HG03280 (cell line): ENCODE measurements around the gene TTC22.

Experiments used
- ATAC-seq: cut with Tn5 transposase; IDR thresholded peaks from one replicate; pipeline ENCODE4 v1.9.1; 2021; ENCODE audit warnings: mild to moderate bottlenecking, moderate library complexity; ENCODE audit not compliant: unreplicated experiment

The TTC22 gene

GRCh38 chr1:54758678-54759348, 42.3 kb downstream of the TTC22 start:
- no peak for ATAC-seq

DNA sequence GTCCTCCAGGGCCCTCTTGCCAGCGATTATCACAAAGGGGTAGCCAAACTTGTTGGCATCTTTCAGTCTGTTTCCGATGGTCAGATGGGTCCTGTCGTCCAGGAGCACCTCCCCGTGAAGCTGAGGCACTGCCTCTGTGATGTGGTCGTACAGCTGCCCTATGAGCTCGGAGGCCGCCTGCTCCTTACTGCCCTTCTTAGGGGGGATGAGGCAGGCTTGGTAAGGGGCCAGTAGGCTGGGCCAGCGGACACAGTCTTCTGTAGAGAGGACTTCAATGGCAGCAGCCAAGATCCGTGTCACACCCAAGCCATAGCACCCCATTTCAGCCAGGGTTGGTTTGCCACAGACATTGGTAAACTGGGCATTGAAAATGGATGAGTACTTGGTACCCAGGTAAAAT, 43.3 kb downstream of the TTC22 start:
- no peak for ATAC-seq

- ATAC-seq: no peak
Observed at GRCh38 chr1:54754486-54755285, 46.4 kb downstream of the TTC22 start.

GRCh38 chr1:54754045-54754444, 47.1 kb downstream of the TTC22 start:
- ATAC-seq: no peak

DNA sequence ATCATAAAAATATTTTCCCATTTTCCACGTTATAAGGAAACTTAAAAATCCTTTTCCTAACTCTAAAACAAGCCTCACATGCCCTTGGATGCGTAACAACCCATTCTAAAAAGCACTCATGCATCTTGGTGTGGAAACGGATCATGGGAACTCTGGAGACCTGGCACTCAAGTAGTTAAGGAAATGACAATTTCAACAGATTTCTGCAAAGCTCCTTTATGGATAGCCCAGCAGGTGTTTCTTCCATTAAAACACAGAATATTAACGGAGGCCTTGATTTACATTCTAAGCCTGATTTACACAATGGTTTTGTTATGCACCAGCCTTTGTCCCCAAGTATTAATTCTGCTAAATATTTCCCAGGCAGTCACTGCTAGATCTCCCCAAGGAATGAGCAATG, 49.7 kb downstream of the TTC22 start:
- no peak for ATAC-seq

GRCh38 chr1:54750596-54750995, 50.5 kb downstream of the TTC22 start:
- no peak for ATAC-seq

- ATAC-seq: no peak
Observed at GRCh38 chr1:54748094-54748835, 52.9 kb downstream of the TTC22 start.

- ATAC-seq: no peak
Observed at GRCh38 chr1:54745864-54746263, 55.3 kb downstream of the TTC22 start.

DNA sequence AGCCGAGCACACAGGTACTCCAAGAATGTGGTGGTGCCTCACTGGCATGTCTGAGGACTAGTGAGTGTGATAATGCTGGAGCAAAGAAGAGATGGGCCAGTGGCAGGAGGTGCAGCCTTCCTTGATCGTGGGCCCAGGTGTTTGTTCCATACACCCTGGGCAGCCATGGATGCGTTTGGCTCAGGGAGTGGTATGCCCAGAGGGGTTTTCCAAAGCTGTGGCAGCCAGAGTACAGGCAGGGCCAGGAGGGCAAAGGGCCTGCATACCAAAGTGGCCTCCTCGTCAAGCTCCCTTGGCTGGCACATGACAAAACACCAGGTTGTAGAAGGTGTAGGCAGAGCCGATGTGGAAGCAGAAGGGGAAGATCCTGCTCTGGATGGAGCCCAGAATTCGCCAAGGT, 55.8 kb downstream of the TTC22 start:
- ATAC-seq: no peak

GRCh38 chr1:54744696-54745095, 56.4 kb downstream of the TTC22 start:
- ATAC-seq: no peak

DNA sequence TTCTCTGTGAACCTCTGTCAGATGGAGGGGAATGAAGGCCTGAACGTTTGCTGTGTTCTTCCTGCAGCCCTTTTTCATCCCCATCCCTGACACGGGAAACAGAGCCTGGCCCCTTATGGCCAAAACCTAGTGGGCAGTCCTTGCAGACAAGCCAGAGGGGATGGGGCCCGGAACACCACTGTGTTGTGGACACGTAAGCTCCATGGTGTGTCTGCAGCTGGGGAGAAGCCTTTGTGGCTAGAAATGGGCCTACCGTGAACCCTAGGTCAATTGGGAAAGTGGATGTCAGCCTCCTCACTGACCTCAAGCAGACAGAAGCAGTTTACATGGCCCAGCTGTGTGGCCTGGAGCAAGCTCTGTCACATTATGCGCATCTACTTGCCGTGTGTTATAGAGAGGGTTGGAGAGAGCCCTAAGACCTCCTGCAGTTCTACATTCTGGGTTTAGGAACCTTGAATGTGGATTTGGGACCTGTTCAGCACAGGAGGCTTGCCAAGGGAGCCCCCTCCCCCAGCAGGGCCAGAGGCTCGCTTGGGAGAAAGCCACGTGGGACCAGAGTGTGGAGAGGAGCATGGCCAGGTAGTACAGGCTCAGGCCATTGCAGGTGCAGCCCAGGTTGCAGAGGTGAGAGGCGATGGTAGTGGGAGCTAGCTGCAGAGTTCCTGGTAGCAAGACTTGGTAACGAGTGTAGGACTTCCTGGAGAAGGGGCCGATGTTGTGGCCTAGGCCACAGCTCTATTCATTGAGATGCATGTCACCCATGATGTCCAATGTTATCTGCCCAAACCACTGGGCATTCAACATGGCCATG, 57.5 kb downstream of the TTC22 start:
- ATAC-seq: no peak

DNA sequence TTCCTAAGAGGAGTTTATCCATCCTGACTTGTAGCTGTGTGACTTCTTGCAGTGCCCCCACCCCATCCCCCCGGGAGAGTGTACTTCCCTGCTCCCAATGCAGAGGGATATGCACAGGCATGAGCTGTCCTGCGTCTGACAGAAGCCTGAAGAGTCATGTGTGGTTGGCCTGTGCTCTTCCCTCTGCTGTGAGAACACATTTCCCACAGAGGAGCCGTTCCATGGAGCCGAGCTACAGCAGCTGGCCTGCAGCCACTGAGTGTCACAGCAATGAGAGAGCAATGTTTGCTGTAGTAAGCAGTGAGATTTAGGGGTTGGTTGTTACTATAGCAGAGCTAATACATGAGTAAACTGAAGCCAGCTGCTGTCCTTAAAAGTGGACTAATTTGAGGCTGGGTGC, 58.8 kb downstream of the TTC22 start:
- ATAC-seq: no peak

- no peak for ATAC-seq
Observed at GRCh38 chr1:54741531-54741930, 59.6 kb downstream of the TTC22 start.

GRCh38 chr1:54738244-54738643, 62.9 kb downstream of the TTC22 start:
- no peak for ATAC-seq

- no peak for ATAC-seq
Observed at GRCh38 chr1:54736685-54737084, 64.4 kb downstream of the TTC22 start.
